ENCODE results near the gene CD79A. TPM values are rescaled to one million over a fixed set of nuclear protein-coding genes. Genes with fewer than 3 reads are reported as not detected.

The CD79A gene
- total RNA-seq, 2 experiments from 2014 or later: 3.7 to 3.8 TPM

DNA sequence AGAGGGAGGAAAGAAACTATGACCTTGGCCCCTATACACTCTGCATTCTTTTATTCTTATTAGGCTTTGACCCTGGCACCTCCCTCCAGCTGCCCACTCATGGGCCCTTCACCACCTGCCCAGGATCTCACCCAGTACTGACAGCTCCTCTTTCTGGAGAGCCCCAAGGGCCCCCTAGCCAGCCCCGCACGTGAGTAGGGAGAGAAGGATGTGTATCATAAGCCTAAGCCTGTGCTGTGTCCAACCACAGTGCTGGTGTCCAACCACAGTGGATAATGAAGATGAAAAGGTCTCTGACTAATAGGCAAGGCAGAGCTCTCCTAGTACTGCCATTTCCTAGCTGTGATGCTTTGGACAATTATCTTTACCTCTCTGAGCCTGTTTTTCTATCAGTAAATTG lies 28.0 kb upstream of the CD79A start:
- no peak overlapping the region for H3K27ac Mint-ChIP-seq
- no peak for ATAC-seq (ENCODE audit: poor library complexity)
- no peaks in the 10 kb centered on the region for H3K4me1 Mint-ChIP-seq (ENCODE audit: low read depth)

DNA sequence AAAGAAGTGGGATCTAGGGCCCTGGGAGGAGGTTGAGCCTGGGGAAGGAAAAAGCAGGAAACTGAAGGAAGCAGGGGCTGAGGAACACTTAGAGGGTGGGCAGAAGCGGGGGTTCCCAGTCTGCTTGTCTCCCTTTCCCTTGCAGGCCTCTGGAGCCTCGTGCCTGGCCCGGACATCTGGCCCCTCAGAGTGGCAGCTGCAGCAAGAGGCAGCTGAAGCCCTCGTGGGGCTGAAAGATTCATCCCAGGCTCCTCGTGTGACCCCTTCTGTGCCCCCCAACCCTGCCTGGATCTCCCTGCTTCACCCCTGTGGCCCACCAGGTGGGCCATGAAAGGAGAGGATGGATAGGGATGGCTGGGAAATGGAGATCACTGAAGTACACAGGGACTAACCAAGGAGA lies 26.7 kb upstream of the CD79A start:
- no peaks in the 10 kb centered on the region for H3K9me3 ChIP-seq (ENCODE audit: control insufficient read depth in 1 of 2, insufficient read depth in 1 of 2, low read length in 2 of 2)
- TF ChIP-seq, protein P1, sequence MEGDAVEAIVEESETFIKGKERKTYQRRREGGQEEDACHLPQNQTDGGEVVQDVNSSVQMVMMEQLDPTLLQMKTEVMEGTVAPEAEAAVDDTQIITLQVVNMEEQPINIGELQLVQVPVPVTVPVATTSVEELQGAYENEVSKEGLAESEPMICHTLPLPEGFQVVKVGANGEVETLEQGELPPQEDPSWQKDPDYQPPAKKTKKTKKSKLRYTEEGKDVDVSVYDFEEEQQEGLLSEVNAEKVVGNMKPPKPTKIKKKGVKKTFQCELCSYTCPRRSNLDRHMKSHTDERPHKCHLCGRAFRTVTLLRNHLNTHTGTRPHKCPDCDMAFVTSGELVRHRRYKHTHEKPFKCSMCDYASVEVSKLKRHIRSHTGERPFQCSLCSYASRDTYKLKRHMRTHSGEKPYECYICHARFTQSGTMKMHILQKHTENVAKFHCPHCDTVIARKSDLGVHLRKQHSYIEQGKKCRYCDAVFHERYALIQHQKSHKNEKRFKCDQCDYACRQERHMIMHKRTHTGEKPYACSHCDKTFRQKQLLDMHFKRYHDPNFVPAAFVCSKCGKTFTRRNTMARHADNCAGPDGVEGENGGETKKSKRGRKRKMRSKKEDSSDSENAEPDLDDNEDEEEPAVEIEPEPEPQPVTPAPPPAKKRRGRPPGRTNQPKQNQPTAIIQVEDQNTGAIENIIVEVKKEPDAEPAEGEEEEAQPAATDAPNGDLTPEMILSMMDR (IDR thresholded peaks at IDR 0.05): no peak
- Mint-ChIP-seq H3K27ac (no peak overlapping the region), H3K36me3 (ENCODE audit: low read depth) (no peaks in the 10 kb centered on the region), H3K4me3 (no peak overlapping the region), H3K27me3 (peaks cover 13% of the 10 kb centered on the region), H3K4me1 (ENCODE audit: low read depth) (no peaks in the 10 kb centered on the region), H3K9me3 (no peaks in the 10 kb centered on the region)
- intact Hi-C loops (cut with DNase I, micrococcal nuclease): no loop called here
- H3K4me3 ChIP-seq (ENCODE audit: low read length): no peak overlapping the region
- ATAC-seq (ENCODE audit: poor library complexity) (no peak), DNase-seq (no peak)
- no peaks in the 10 kb centered on the region for H3K4me1 ChIP-seq (ENCODE audit: insufficient read depth, low read length)
- H3K27ac ChIP-seq (ENCODE audit: low read depth in 1 of 2, low read length in 2 of 2): no peak overlapping the region
- no peaks in the 10 kb centered on the region for H3K27me3 ChIP-seq (ENCODE audit: control insufficient read depth in 1 of 2, insufficient read depth in 2 of 2, low read length in 2 of 2)
- POLR2A ChIA-PET: no interaction called here
- CTCF ChIA-PET: interaction anchor here (1.0 kb wide), 1 partner anchor 9 kb away, joined by 6 read pairs; no protein-coding TSS in a partner anchor
- no peaks in the 10 kb centered on the region for H3K36me3 ChIP-seq (ENCODE audit: insufficient read depth, low read length)

More for the DNA sequence above, 28.0 kb upstream of the CD79A start:
- Histone ChIP-seq H3K4me1 (ENCODE audit: insufficient read depth, low read length) (no peaks in the 10 kb centered on the region), H3K36me3 (ENCODE audit: insufficient read depth, low read length) (no peaks in the 10 kb centered on the region), H3K27me3 (ENCODE audit: control insufficient read depth in 1 of 2, insufficient read depth in 2 of 2, low read length in 2 of 2) (no peaks in the 10 kb centered on the region), H3K27ac (ENCODE audit: low read depth in 1 of 2, low read length in 2 of 2) (no peak overlapping the region), H3K4me3 (ENCODE audit: low read length) (no peak overlapping the region), H3K9me3 (ENCODE audit: control insufficient read depth in 1 of 2, insufficient read depth in 1 of 2, low read length in 2 of 2) (peaks cover 0 to 10% of the 10 kb centered on the region in 2 experiments)
- H3K9me3 Mint-ChIP-seq: no peaks in the 10 kb centered on the region
- no peak for DNase-seq
- intact Hi-C loops (cut with DNase I, micrococcal nuclease): no loop called here
- TF ChIP-seq, protein P1 (IDR thresholded peaks at IDR 0.05): no peak
- no peaks in the 10 kb centered on the region for H3K36me3 Mint-ChIP-seq (ENCODE audit: low read depth)
- no peak overlapping the region for H3K4me3 Mint-ChIP-seq
- POLR2A ChIA-PET: interaction anchor here (0.6 kb wide), 1 partner anchor 100 kb away, joined by 3 read pairs; no protein-coding TSS in a partner anchor
- peaks cover 9% of the 10 kb centered on the region for H3K27me3 Mint-ChIP-seq
- CTCF ChIA-PET: no interaction called here

DNA sequence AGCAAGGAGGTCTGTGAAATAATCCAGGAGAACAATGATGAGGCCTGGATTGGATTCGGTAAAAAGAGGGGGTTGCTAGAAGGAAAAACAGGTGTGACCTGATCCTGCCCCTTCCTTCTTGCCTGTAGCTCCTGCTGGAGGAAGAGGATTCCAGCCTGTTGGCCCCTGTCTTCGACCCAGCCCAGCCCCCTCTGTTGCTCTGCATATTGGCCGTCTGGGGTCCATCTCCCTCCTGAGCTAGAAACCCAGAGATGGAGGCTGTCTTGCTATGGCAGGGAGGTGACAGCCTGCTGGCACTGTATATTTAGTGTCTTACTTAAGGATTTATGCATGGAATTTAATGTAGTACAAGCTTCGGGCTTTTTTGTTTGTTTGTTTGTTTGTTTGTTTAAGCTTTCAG lies 25.6 kb upstream of the CD79A start:
- H3K36me3 Mint-ChIP-seq (ENCODE audit: low read depth): no peaks in the 10 kb centered on the region

More for the DNA sequence above, 25.6 kb upstream of the CD79A start:
- no peak for ATAC-seq (ENCODE audit: poor library complexity)
- no peaks in the 10 kb centered on the region for H3K4me1 ChIP-seq (ENCODE audit: insufficient read depth, low read length)
- Mint-ChIP-seq H3K27me3 (peaks cover 13% of the 10 kb centered on the region), H3K9me3 (no peaks in the 10 kb centered on the region), H3K27ac (no peak overlapping the region), H3K4me3 (no peak overlapping the region), H3K4me1 (ENCODE audit: low read depth) (no peaks in the 10 kb centered on the region)
- no peak overlapping the region for H3K4me3 ChIP-seq (ENCODE audit: low read length)
- intact Hi-C loops (cut with DNase I, micrococcal nuclease): no loop called here
- no peak overlapping the region for H3K27ac ChIP-seq (ENCODE audit: low read depth in 1 of 2, low read length in 2 of 2)
- no peaks in the 10 kb centered on the region for H3K9me3 ChIP-seq (ENCODE audit: control insufficient read depth in 1 of 2, insufficient read depth in 1 of 2, low read length in 2 of 2)
- H3K27me3 ChIP-seq (ENCODE audit: control insufficient read depth in 1 of 2, insufficient read depth in 2 of 2, low read length in 2 of 2): no peaks in the 10 kb centered on the region
- H3K36me3 ChIP-seq (ENCODE audit: insufficient read depth, low read length): no peaks in the 10 kb centered on the region
- ChIA-PET CTCF (no interaction called here), POLR2A (no interaction called here)
- TF ChIP-seq, protein P1 (IDR thresholded peaks at IDR 0.05): no peak
- no peak for DNase-seq

Data from CD4-positive, alpha-beta T cell (primary cell).